ENCODE data around the gene ELMO3.

ELMO3 gene

DNA sequence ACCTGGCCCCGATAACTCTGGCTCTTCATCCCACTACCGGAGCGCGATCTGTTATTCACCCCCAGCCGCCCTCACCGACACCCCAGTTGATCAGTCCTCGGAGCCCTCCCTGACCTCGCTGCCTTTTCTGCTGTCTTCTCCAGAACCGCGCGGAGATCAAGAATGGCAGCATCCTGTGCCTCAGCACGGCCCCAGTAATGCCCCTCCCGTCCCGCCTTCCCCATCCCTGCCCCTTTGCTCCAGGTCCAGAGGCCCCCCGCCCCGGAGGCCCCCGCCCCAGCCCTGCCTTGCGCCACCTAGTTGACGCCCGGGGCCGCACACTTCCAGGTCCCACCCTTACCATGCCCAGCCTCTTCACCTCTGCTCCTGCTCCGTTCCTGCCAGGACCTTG, 872 bp downstream of the ELMO3 start:
- DNase-seq, result no peak

DNA sequence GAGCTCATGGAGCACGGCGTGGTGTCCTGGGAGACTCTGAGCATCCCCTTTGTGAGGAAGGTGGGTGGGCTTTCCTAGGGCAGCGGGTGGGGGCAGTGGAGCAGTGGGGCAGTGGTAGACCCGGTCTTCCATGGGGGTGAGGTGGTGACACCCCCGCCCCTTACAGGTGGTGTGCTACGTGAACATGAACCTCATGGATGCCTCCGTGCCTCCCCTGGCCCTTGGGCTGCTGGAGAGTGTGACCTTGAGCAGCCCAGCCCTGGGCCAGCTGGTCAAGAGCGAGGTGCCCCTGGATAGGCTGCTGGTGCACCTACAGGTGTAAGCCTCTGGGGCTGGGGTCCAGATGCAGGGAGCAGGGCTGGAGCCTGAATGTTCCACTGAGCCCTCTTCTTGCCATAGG, 1.6 kb downstream of the ELMO3 start:
- no peak for DNase-seq

DNA sequence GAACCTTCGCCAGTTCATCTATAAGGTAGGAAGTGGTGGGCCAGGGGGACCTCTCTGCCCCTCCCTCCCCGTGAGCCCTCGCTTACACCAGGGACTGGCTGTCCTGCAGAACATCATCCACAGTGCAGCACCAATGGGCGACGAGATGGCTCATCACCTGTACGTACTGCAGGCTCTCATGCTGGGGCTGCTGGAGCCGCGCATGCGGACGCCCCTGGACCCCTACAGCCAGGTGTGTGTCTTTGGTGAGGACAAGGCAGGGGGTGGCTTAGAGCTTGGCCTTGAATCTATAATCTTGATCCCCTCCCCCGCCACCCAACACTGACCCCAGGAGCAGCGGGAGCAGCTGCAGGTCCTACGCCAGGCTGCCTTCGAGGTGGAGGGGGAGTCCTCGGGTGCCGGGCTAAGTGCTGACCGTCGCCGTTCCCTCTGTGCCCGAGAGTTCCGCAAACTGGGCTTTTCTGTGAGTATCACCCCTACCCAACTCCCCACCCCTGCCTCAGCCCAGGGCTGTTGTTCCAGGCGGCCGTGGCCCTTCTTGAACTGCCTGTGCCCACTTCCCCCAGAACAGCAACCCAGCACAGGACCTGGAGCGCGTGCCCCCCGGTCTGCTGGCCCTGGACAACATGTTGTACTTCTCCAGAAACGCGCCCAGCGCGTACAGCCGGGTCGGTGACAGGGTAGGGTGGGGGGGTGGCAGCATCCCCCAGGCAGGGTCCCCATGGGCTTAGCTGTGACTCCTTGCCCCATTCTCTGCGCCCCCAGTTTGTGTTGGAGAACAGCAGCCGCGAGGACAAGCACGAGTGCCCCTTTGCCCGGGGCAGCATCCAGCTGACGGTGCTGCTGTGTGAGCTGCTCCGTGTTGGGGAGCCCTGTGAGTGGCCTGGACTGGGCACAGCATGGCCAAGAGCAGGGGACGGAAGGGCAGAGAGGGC, 2.7 kb downstream of the ELMO3 start:
- DNase-seq, result no peak

DNA sequence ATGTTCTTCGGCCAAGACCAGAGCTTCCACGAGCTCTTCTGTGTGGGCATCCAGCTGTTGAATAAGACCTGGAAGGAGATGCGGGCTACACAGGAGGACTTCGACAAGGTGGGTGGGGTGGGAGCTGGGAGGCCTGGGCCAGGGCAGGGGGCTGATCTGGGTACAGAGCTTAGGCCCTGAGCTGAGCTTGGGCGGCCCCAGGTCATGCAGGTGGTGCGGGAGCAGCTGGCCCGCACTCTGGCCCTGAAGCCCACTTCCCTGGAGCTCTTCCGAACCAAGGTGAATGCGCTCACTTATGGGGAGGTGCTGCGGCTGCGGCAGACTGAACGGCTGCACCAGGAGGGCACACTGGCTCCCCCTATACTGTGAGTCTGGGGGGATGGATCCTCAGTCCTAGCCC, 3.5 kb downstream of the ELMO3 start:
- DNase-seq, result no peak

DNA sequence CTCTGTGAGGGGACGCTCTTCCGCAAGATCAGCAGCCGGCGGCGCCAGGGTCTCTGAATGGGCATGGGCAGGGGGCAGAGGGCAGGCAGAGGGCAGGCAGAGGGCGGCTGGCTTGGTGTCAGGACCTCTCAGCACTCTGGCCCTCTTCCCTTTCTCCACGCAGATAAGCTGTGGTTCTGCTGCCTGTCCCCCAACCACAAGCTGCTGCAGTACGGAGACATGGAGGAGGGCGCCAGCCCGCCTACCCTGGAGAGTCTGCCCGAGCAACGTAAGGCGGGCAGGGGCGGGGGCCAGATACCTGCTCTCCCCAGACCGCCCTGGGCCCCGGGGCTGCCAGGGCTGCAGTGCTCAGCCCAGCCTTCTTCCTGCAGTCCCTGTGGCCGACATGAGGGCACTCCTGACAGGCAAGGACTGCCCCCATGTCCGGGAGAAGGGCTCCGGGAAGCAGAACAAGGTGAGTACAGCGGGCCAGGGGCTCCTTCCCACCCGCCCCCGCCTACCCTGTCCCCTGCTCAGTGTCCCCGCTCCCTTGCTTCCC, 4.1 kb downstream of the ELMO3 start:
- DNase-seq, result no peak

DNA sequence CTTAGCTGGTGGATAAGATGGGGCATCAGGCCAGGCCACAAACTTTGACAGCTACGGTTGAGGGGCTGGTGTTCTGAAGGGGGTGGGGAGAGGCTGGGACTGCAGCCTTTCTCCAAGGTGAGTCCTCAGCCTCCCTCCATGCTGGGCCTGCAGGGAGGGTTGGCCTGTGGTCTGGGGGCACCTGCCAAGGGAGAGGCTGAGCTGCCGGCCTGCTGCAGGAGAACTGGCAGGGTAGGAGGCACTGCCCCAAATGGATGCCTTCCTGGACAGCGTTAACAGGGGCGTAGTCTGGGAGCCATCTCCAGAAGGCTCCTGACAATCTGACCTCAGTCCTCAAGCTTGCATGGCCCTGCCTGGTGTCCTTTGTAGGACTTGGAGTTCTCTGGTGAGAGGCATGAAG, 5.1 kb downstream of the ELMO3 start:
- DNase-seq, result no peak

DNA sequence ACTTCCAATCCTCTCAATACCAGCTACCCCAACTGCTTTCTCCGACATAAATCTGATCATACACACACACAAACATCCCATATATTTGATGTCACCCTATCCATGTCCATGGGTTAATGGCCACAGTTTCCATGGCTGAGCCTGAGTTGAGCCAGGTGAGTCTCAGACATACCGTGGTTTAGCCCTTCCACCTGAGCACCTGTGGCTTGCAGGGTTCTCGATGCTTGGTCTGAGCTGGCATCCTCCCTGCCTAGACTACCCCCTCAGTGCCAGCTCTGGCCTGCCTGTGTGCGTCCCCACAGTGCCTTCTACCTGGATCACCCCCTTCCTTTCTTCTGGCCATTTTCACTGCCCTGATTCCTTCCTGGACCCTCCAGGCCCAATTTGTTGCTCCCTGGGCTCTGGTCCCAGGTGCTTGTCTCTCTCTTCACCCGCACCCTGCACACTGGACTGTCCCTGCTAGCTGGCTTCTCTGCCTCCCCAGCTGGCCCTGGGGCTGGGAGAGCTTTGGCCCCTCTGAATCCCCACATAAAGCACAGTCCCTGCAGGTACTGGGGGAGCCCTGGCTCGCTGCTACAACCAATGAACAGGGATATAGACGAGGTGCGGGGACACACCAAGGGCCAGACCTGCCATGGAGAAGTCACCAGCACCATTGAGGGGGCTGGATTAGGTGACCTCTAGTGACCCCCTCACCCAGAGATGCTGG, 7.4 kb downstream of the ELMO3 start:
- DNase-seq, result no peak

DNA sequence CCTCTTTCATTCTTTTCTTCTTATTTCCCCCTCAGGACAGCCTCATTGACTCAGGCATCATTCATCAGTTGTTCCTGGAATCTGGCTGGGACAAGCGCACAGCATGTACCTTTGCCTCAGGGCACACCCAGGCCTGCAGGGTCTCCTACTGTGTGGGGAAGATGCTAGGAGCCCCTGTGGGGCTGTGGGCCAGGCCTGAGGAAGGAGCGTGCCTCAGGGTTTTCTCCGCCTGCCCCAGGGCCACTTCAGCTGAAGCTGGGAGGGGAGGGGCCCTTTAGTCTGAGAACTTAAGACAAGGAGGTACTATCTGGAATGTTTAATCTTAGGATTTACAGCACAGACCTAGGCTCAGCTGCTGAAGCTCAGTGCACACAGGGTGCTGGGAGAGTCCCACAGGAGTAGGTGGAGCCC, 7.9 kb downstream of the ELMO3 start:
- no peak for DNase-seq

DNA sequence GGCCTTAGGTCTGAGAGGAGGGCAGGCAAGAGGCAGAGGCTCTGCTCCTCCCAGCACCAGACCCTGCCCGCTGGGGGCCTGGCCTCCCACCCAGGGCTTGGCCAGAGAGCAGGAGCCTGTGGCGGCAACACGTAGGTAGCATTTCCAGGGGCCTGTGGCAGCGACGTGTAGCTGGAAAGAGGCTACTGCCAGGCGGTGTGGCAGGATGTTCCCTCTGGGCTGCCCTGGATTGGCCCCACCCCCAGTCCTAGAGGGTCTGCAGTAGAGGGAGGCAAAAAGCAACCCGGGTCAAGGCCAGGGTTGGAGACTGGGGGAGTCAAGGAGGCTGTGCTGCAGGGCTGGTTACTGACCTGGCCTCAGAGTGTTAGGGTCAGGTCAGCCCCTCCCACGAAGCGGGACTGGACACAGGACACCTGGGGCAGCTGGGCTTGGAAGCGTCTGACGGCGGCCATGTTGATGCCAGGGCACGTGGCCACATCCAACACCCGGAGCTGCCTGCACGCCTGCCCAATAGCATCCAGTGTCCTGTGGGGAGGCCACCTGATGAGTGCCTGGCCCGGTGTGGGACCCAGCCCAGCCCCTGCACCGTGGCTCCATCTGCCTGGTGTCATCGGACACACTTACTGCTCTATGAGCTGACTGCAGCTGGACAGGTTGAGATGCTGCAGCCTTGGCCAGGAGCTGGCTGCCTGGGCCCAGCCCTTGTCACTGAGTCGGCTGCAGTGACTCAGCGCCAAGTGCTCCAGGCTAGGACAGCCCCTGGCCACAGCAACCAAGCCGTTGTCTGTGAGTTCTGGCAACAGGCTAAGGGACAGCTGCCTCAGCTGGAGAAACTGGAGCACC, 8.5 kb downstream of the ELMO3 start:
- DNase-seq, result no peak

DNA sequence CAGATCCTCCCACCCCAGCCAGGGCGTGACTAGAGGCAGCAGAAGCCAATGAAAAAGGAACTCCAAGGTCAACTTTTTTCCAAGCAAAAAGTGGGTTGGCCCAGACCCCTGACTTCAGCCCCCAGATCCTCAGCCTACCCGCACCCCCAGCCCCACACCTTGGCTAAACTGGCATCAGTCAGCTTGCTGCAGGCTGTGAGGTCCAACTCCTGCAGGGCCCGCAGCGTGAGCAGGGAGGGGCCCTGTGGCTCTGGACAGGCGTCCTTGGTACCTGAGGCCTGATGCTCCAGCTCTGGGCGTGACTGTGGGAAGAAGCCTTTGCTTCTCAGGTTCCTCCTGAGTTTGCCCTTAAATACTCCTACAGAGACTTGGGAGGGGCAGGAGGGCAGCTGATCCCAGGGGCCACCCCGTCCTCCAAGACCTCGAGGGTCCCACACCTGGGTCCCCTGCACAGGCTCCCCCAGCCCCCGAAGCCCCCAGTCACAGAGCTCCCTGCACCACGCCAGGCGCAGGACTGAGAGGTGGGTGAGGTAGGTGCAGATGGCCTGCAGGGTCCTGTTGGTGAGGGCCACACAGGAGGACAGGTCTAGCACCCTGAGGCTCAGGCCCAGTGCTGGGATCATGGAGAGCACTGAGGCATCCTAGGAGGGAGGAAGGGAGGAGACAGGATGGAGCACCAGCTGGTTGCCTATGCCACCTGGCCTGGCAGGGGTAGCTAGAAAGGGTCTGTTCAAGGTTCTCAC, 9.4 kb downstream of the ELMO3 start:
- no peak for DNase-seq

DNA sequence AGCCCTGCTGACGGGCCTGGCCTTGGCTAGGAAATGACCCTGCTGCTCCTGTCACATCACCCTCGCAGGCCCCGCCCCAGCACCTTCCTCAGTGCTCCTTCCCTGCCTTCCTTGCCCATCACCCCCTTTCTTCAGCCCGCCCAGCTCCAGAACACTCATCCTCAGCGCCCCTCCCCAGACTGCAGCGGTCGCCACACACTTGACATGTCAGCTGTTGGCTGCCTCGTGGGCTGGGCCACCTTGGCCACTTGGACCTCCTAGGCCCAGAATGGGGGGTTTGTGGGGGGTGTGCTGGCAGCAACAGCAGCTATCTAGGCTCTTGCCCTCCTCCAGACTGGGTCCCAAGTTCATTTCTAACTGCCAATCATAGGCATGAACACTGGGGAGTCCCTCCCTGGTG, 10.6 kb downstream of the ELMO3 start:
- no peak for DNase-seq

DNA sequence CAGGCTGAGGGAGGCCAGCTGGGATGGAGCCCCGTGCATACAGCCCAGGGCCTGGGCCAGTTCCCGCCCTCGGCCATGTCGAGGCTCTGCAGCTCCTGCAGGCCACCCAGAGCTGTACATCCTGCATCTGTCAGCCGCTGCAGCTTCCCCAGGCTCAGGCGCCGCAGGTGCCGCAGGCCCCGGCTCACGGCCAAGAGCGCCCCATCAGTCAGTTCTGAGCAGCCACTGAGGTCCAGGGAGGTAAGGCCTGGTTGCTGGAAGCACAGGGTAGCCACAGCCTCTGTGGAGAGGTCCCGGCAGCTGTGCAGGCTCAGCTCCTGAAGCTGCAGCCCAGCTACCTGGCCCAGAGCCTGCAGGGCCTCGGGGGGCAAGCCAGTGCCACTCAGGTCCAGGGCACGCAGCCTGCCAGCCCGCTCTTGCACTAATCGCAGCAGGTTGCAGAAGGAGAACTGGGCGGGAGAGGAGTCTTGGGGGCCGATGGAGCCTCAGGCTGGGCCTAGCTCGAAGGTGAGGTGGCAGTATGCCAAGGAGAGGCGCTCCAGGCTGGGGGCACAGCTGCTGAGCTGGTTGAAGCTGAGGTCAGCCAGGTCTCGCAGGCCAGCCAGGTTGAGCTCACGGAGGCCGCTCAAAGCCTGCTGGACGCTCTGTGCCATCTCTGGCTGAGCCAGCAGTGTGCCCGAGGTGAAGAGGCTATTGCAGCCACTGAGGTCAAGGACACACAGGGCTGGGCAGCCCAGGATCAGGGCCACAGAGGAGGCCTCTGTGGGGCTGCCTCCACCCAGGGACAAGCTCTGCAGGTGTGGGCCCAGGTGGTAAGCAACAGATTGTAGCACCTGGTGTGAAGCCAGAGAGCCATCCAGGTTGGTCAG, 11.4 kb downstream of the ELMO3 start:
- DNase-seq, result no peak

DNA sequence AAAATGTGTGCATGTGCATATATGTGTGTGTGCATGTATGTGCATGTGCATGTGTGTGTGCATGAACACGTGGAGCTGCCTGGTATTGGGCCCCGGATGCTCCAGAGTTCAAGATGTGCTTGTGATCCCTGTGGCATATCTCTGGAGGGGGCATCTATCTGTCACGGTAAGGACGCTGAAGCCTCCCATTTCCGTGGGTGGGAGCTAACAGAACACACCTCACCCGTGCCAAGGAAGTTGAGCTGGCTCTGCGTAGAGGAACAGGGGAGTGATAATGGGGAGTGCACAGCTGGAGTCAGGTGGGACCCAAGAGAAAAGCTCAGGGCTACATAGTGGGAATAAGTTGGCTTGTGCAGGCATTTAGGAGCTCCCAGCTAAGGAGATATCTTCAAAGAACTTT, 12.7 kb downstream of the ELMO3 start:
- DNase-seq, result no peak

DNA sequence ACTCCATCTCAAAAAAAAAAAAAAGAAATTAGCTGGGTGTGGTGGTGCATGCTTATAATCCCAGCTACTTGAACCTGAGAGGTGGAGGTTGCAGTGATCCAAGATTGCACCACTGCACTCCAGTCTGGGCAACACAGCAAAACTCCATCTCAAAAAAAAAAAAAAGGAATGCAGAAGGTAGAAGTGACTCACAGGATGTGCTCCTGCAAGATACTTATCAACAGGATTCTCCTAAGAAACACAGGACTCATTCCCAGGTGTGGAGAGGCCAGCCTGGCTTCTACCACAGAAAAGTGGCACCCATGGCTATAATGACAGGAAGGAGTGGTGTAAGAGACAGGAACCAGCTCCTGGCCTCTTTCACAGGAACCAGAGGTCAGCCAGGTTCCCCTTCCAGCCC, 13.8 kb downstream of the ELMO3 start:
- DNase-seq, result no peak

DNA sequence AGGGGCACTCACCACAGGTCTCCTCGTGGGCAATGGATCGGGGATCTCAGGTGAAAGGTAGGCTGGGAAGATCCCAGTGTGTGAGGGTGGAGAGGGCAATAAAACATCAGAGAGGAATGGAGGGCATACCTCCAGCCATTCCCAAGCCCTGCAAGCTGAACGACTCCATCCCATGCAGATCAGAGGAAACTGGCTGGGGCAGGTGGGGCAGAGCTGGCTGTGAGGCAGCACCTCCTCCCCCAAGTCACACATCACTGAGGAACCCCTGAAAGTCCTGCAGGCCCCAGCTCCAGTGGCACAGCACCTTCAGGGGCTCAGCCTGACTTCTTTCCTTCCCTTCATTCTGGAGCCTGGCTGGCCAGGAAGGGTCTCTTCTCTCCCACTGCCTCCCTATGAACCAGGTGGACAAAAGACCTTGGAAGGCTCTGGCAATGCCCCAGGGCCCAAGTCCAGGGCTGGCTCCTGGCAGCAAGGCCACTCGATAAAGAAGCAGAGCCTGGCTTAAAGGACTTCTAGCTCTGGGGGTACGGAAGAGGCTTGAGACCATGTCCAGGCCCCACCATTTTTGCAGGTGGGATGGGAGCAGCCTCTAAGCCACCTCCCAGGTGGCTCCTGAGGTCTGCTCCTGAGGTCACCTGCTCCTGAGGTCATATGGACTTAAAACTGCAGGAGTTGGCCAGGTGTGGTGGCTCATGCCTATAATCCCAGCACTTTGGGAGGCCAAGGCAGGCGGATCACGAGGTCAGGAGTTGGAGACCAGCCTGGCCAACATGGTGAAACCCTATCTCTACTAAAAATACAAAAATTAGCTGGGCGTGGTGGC, 14.5 kb downstream of the ELMO3 start:
- no peak for DNase-seq

DNA sequence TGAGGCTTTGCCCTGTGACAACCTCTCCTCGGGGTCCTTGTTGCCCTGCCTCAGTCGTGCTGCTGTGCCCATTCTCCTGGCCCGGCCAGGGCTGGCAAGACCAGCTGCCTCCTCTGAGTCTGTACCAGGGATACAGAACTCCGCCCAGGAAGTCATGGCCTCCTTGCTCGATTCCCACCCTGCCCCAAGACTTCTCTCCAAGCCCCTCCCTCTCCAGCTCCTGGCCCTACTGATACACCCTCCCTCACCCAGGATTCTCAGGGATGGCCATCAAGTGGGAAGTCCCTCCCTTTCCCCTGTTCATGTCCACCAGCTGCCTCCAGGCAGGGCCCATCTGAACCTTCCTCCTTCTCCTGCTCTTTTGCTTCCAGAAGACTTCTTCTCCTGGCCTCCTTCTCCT, 16.8 kb downstream of the ELMO3 start:
- no peak for DNase-seq

DNA sequence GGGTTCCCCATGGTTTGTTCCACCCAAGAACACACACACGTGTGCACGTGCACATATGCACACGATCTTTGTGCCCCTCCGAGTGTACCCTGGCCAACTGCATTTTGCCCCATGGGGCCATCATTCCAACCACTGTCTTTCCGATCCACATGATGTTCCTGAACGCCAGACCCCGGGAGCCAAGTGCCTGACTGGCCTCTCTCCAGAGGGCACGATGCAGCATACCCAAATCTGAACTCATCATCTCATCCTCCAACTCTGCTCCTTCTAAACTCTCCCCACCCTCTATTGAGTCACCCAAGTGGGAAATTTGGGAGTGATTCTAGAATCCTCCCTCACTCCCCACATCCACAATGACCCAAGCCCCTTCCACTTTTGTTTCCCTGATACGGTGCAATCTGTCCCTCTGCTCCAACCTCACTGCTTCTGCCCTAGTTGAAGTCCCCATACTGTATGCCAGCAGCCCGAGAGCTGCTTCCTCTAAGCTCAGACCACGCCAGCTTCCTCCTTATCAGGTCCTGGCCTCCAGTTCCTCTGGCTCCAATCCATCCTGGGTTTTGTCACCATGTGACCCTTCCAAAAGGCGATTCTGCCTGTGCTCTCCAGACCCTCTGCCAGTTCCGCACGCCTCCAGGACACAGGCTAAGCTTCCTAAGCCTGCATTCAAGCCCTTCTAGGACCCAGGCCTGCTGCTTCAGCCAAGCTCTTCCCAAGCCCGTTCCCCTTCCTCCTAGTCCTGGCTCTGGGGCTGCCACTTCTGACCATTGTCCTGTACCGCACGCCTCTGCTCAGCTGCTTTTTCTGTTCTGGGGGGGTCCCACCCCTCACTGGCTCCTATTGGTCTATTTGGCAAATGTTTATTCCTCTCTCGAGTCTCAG, 17.9 kb downstream of the ELMO3 start:
- no peak for DNase-seq

DNA sequence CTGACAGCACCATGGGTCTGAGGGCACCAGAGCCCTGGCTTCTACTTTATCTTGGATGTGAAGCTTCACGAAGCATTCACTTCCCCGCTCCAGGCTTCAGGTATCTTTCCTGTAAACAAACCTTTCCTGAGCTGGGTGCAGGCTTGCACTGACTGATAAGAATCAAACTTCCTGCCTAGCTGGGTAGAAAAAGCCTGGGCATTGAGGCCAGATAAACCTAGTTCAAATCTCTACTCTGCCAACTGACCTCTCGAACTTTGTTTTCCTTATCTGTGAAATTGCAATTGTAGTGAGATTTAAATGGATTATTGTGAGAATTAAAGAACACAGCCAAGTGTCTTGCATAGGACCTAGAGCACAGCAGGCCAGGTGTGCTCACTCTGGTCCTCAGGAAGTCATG, 25.1 kb downstream of the ELMO3 start:
- no peak for DNase-seq

DNA sequence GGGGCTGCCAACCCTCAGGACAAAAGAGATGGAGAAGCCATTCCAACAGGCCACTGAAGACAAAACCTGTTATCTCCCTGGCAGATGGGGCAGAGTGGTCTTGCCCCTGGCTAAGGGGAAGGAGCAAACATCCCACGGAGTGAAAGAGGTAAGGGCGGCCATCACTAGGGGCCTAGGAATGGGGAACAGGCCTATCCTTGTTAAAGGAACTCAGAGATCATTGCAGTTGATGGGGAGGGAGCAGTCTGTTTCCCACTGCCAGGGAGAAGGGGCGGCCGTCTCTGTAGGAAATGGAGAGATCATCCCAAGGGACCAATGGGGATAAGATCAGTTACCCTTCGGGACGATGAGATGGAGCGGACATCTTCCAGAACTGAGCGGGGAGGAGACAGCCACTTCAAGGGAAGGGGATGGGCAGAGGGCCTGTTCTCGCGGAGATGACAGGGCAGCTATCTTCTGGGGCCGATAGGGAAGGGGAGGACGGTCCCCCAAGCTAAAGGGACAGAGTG, 27.4 kb downstream of the ELMO3 start:
- no peak for DNase-seq

All from NCI-H1930 (cell line).